Neural progenitor cell (in vitro differentiated cells): Measurements from ENCODE around the gene MYORG. TPM values are rescaled to one million over a fixed set of nuclear protein-coding genes. Genes with fewer than 3 reads are reported as not detected.
"Not testable (repeated sequence)": the region's sequence is repeated elsewhere in the genome, so short reads cannot be mapped to it uniquely, and the experiment has no call there.

ENCODE experiments used
- DNase-seq: peaks from one replicate; pipeline ENCODE4 v3.0.0-alpha.2; 2016; ENCODE audit warnings: low spot score
- H2AFZ ChIP-seq: fragments of 200-600 bp; sonication (generic); replicated peaks from 2 replicates; pipeline ENCODE4 v1.6.1; 2016; ENCODE audit warnings: antibody characterized with exemption
- H3F3A ChIP-seq: fragments of 200-600 bp; sonication (generic); 2 replicates; pipeline ENCODE4 v1.6.1; 2016; ENCODE audit warnings: antibody characterized with exemption, low read depth
- H3K27ac ChIP-seq: fragments of 200-600 bp; sonication (generic); 2 replicates; pipeline ENCODE4 v1.5.1; 2016; ENCODE audit warnings: mild to moderate bottlenecking
- H3K27me3 ChIP-seq: fragments of 200-600 bp; sonication (generic); 2 replicates; pipeline ENCODE4 v1.6.1; 2016; ENCODE audit warnings: mild to moderate bottlenecking, moderate library complexity
- H3K36me3 ChIP-seq: fragments of 200-600 bp; sonication (generic); 2 replicates; pipeline ENCODE4 v1.5.1; 2016
- H3K4me1 ChIP-seq: fragments of 200-600 bp; sonication (generic); 2 replicates; pipeline ENCODE4 v1.6.1; 2016; ENCODE audit warnings: mixed run types
- H3K4me2 ChIP-seq: fragments of 200-600 bp; sonication (generic); 2 replicates; pipeline ENCODE4 v1.6.1; 2016
- H3K4me3 ChIP-seq: fragments of 200-600 bp; sonication (generic); 2 replicates; pipeline ENCODE4 v1.5.1; 2016
- H3K79me2 ChIP-seq: fragments of 200-600 bp; sonication (generic); 2 replicates; pipeline ENCODE4 v1.6.1; 2016; ENCODE audit warnings: low read depth
- H3K9ac ChIP-seq: fragments of 200-600 bp; sonication (generic); 2 replicates; pipeline ENCODE4 v1.6.1; 2016
- H3K9me3 ChIP-seq: fragments of 200-600 bp; sonication (generic); 2 replicates; pipeline ENCODE4 v1.5.1; 2016; ENCODE audit warnings: low read depth
- H4K20me1 ChIP-seq: fragments of 200-600 bp; sonication (generic); 2 replicates; pipeline ENCODE4 v1.6.1; 2016; ENCODE audit warnings: low read depth
- H3K27ac Mint-ChIP-seq: 3 replicates; pipeline ENCODE4 v1.8.0; 2021; ENCODE audit warnings: mixed read lengths
- H3K27me3 Mint-ChIP-seq: 2 replicates; pipeline ENCODE4 v1.8.0; 2022; ENCODE audit warnings: low read depth, mild to moderate bottlenecking, inconsistent platforms, moderate library complexity, mixed read lengths; ENCODE audit not compliant: insufficient read depth
- H3K36me3 Mint-ChIP-seq: 3 replicates; pipeline ENCODE4 v1.8.0; 2021; ENCODE audit warnings: mixed read lengths
- H3K4me1 Mint-ChIP-seq: 3 replicates; pipeline ENCODE4 v1.8.0; 2021; ENCODE audit warnings: mixed read lengths
- H3K4me3 Mint-ChIP-seq: 3 replicates; pipeline ENCODE4 v1.8.0; 2021; ENCODE audit warnings: mild to moderate bottlenecking, moderate library complexity, mixed read lengths
- H3K9me3 Mint-ChIP-seq: 3 replicates; pipeline ENCODE4 v1.8.0; 2020; ENCODE audit warnings: mixed read lengths
- EZH2 ChIP-seq: fragments of 200-600 bp; sonication (generic); IDR thresholded peaks from 2 replicates; pipeline ENCODE4 v1.6.1; 2017; ENCODE audit warnings: antibody characterized with exemption, mild to moderate bottlenecking, moderate library complexity
- EZH2phosphoT487 ChIP-seq: fragments of 200-600 bp; sonication (generic); IDR thresholded peaks from 2 replicates; pipeline ENCODE4 v1.6.1; 2017; ENCODE audit warnings: antibody characterized with exemption
- total RNA-seq: library from RNA; depleted of rRNA; stranded (reverse); fragments of >200 nt; gene quantifications from 2 replicates; pipeline ENCODE4 v1.2.3, GENCODE V29; 2015; ENCODE audit warnings: low replicate concordance
- TF ChIP-seq, protein P1 (sequence below): fragments of 200-600 bp; sonication (generic); IDR thresholded peaks from 2 replicates; pipeline ENCODE4 v1.5.1; 2017; ENCODE audit warnings: antibody characterized with exemption, mild to moderate bottlenecking

Gene MYORG
- total RNA-seq, 1 donor from 2014 or later, result 0.04 TPM

- Mint-ChIP-seq H3K27ac (peak overlapping the region; percentile 94), H3K9me3 (peaks cover 14% of the 10 kb centered on the region), H3K36me3 (peaks cover 3% of the 10 kb centered on the region), H3K4me3 (no peak overlapping the region), H3K4me1 (peaks cover 24% of the 10 kb centered on the region), H3K27me3 (peaks cover 5% of the 10 kb centered on the region)
- no peak for TF ChIP-seq EZH2phosphoT487
- TF ChIP-seq EZH2, result no peak
- TF ChIP-seq, protein P1, sequence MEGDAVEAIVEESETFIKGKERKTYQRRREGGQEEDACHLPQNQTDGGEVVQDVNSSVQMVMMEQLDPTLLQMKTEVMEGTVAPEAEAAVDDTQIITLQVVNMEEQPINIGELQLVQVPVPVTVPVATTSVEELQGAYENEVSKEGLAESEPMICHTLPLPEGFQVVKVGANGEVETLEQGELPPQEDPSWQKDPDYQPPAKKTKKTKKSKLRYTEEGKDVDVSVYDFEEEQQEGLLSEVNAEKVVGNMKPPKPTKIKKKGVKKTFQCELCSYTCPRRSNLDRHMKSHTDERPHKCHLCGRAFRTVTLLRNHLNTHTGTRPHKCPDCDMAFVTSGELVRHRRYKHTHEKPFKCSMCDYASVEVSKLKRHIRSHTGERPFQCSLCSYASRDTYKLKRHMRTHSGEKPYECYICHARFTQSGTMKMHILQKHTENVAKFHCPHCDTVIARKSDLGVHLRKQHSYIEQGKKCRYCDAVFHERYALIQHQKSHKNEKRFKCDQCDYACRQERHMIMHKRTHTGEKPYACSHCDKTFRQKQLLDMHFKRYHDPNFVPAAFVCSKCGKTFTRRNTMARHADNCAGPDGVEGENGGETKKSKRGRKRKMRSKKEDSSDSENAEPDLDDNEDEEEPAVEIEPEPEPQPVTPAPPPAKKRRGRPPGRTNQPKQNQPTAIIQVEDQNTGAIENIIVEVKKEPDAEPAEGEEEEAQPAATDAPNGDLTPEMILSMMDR, result no peak
- no peak overlapping the region for H3K27ac ChIP-seq
- H2AFZ ChIP-seq, result no peak overlapping the region
- peaks cover 22% of the 10 kb centered on the region for H3F3A ChIP-seq
- no peak overlapping the region for H3K4me3 ChIP-seq
- H3K4me1 ChIP-seq, result peaks cover 27% of the 10 kb centered on the region
- peaks cover 4% of the 10 kb centered on the region for H4K20me1 ChIP-seq
- H3K79me2 ChIP-seq, result no peaks in the 10 kb centered on the region
- DNase-seq, result no peak
- no peaks in the 10 kb centered on the region for H3K36me3 ChIP-seq
- no peaks in the 10 kb centered on the region for H3K9me3 ChIP-seq
- peaks cover 34% of the 10 kb centered on the region for H3K27me3 ChIP-seq
- H3K4me2 ChIP-seq, result peak overlapping the region; percentile 78
- no peak overlapping the region for H3K9ac ChIP-seq
Observed at GRCh38 chr9:34362614-34363214, 14.0 kb downstream of the MYORG start.

DNA sequence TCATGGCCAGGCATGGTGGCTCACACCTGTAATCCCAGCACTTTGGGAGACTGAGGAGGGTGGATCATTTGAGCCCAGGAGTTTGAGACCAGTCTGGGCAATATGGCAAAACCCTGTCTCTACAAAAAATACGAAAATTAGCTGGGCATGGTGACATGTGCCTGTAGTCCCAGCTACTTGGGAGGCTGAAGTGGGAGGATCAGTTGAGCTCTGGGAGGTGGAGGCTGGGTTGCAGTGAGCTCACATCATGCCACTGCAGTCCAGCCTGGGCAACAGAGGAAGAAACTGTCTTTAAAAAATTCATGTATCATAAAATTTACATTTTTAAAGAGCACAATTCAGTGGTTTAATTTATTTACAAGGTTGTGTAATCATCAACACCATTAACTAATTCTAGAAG is 23.7 kb downstream of the MYORG start:
- H3K36me3 ChIP-seq, H3K9ac ChIP-seq, H3K79me2 ChIP-seq, H3K27me3 Mint-ChIP-seq, H3K4me1 Mint-ChIP-seq, H3K27me3 ChIP-seq, H3K4me3 ChIP-seq, H3K27ac Mint-ChIP-seq, H3K4me3 Mint-ChIP-seq, H2AFZ ChIP-seq, H3K36me3 Mint-ChIP-seq, H4K20me1 ChIP-seq, H3F3A ChIP-seq, H3K4me1 ChIP-seq, H3K27ac ChIP-seq, DNase-seq, H3K4me2 ChIP-seq, H3K9me3 ChIP-seq: not testable (repeated sequence)
- H3K9me3 Mint-ChIP-seq, result peaks cover 15% of the 10 kb centered on the region

GRCh38 chr9:34352122-34352652 is 24.5 kb downstream of the MYORG start:
- H2AFZ ChIP-seq, H3K36me3 ChIP-seq, H3K4me1 Mint-ChIP-seq, H3K4me2 ChIP-seq, H3K9me3 ChIP-seq, H3K4me1 ChIP-seq, H3K79me2 ChIP-seq, H3K27me3 Mint-ChIP-seq, H3K4me3 Mint-ChIP-seq, DNase-seq, H3K9ac ChIP-seq, H3K4me3 ChIP-seq, H4K20me1 ChIP-seq, H3K27ac Mint-ChIP-seq, H3K27me3 ChIP-seq, H3K27ac ChIP-seq, H3F3A ChIP-seq: not testable (repeated sequence)
- Mint-ChIP-seq H3K36me3 (peaks cover 11% of the 10 kb centered on the region), H3K9me3 (peaks cover 12% of the 10 kb centered on the region)

- peaks cover 5% of the 10 kb centered on the region for H3K27me3 Mint-ChIP-seq
- H3K9ac ChIP-seq, result no peak overlapping the region
- no peaks in the 10 kb centered on the region for H3K27me3 ChIP-seq
- no peaks in the 10 kb centered on the region for H3K36me3 ChIP-seq
- TF ChIP-seq EZH2 (no peak), EZH2phosphoT487 (no peak)
- TF ChIP-seq, protein P1, result no peak
- no peak overlapping the region for H3K27ac ChIP-seq
- H2AFZ ChIP-seq, result no peak overlapping the region
- no peaks in the 10 kb centered on the region for H3F3A ChIP-seq
- H3K79me2 ChIP-seq, result no peaks in the 10 kb centered on the region
- no peak overlapping the region for H3K4me2 ChIP-seq
- DNase-seq, result no peak
- H3K4me1 ChIP-seq, result peaks cover 3% of the 10 kb centered on the region
- no peaks in the 10 kb centered on the region for H4K20me1 ChIP-seq
- no peak overlapping the region for H3K4me3 ChIP-seq
- no peaks in the 10 kb centered on the region for H3K9me3 Mint-ChIP-seq
- no peak overlapping the region for H3K4me3 Mint-ChIP-seq
- peaks cover 12% of the 10 kb centered on the region for H3K4me1 Mint-ChIP-seq
- H3K27ac Mint-ChIP-seq, result no peak overlapping the region
- H3K9me3 ChIP-seq, result no peaks in the 10 kb centered on the region
- H3K36me3 Mint-ChIP-seq, result peaks cover 7% of the 10 kb centered on the region
Observed at GRCh38 chr9:34349324-34349723, 27.4 kb downstream of the MYORG start.
